HG03159 (cell line): Measurements from ENCODE around the gene DOCK9.
"Not testable (repeated sequence)": the region's sequence is repeated elsewhere in the genome, so short reads cannot be mapped to it uniquely, and the experiment has no call there.

Experiments used
- ATAC-seq: cut with Tn5 transposase; IDR thresholded peaks from one replicate; pipeline ENCODE4 v1.9.1; 2021; ENCODE audit warnings: mild to moderate bottlenecking, moderate library complexity; ENCODE audit not compliant: unreplicated experiment

The DOCK9 gene

GRCh38 chr13:98921015-98921580 is 56.8 kb downstream of the DOCK9 start:
- ATAC-seq, result no peak

- ATAC-seq, result no peak
Observed at GRCh38 chr13:98919566-98919965, 58.3 kb downstream of the DOCK9 start.

- ATAC-seq, result no peak
Observed at GRCh38 chr13:98918771-98919170, 59.1 kb downstream of the DOCK9 start.

GRCh38 chr13:98917116-98917515 is 60.7 kb downstream of the DOCK9 start:
- no peak for ATAC-seq

- no peak for ATAC-seq
Observed at GRCh38 chr13:98916403-98916802, 61.5 kb downstream of the DOCK9 start.

GRCh38 chr13:98915981-98916380 is 61.9 kb downstream of the DOCK9 start:
- ATAC-seq, result no peak

- ATAC-seq, result no peak
Observed at GRCh38 chr13:98915563-98915962, 62.3 kb downstream of the DOCK9 start.

- ATAC-seq, result no peak
Observed at GRCh38 chr13:98913741-98914140, 64.1 kb downstream of the DOCK9 start.

- no peak for ATAC-seq
Observed at GRCh38 chr13:98912846-98913245, 65.0 kb downstream of the DOCK9 start.

GRCh38 chr13:98910501-98910951 is 67.3 kb downstream of the DOCK9 start:
- ATAC-seq, result peak; percentile 65

- no peak for ATAC-seq
Observed at GRCh38 chr13:98909016-98909415, 68.8 kb downstream of the DOCK9 start.

GRCh38 chr13:98906746-98907502 is 70.9 kb downstream of the DOCK9 start:
- ATAC-seq, result no peak

- ATAC-seq, result no peak
Observed at GRCh38 chr13:98905199-98905598, 72.7 kb downstream of the DOCK9 start.

GRCh38 chr13:98900442-98900841 is 77.4 kb downstream of the DOCK9 start:
- ATAC-seq, result no peak

- ATAC-seq, result no peak
Observed at GRCh38 chr13:98897706-98898105, 80.2 kb downstream of the DOCK9 start.

- ATAC-seq, result no peak
Observed at GRCh38 chr13:98896868-98897144, 81.1 kb downstream of the DOCK9 start.

GRCh38 chr13:98896083-98896867 is 81.6 kb downstream of the DOCK9 start:
- ATAC-seq, result no peak

GRCh38 chr13:98894814-98895213 is 83.0 kb downstream of the DOCK9 start:
- not testable (repeated sequence) for ATAC-seq

- ATAC-seq, result no peak
Observed at GRCh38 chr13:98893371-98893770, 84.5 kb downstream of the DOCK9 start.

GRCh38 chr13:98892821-98893220 is 85.0 kb downstream of the DOCK9 start:
- ATAC-seq, result no peak

GRCh38 chr13:98892077-98892476 is 85.8 kb downstream of the DOCK9 start:
- ATAC-seq, result no peak

GRCh38 chr13:98890925-98891324 is 86.9 kb downstream of the DOCK9 start:
- no peak for ATAC-seq
